Neutrophil (primary cell): ENCODE results near the gene SOAT2.

Experiments
- H3K27ac ChIP-seq: fragments of 200-600 bp; sonication (generic); 2 replicates; pipeline ENCODE4 v1.5.1; 2016; ENCODE audit warnings: mild to moderate bottlenecking, moderate library complexity
- H3K27me3 ChIP-seq: fragments of 200-600 bp; sonication (generic); 2 replicates; pipeline ENCODE4 v1.6.0; 2016; ENCODE audit warnings: mild to moderate bottlenecking
- H3K36me3 ChIP-seq: fragments of 200-600 bp; sonication (generic); 2 replicates; pipeline ENCODE4 v1.5.1; 2017
- H3K4me1 ChIP-seq, 2 experiments: fragments of 200-600 bp in 1 of 2; sonication (generic) in 1 of 2; 1 replicate in 1 of 2; 2 replicates in 1 of 2; pipeline versions ENCODE4 v1.5.1 to v1.6.1; 2013 to 2016; ENCODE audit warnings: low read depth in 1 of 2, low read length in 1 of 2, mild to moderate bottlenecking in 1 of 2, moderate library complexity in 1 of 2; ENCODE audit not compliant: control insufficient read depth in 1 of 2, insufficient read depth in 1 of 2
- H3K4me3 ChIP-seq, 2 experiments: fragments of 200-600 bp in 1 of 2; sonication (generic) in 1 of 2; 1 replicate in 1 of 2; 2 replicates in 1 of 2; pipeline ENCODE4 v1.5.1; 2013 to 2016; ENCODE audit warnings: low read depth in 1 of 2, low read length in 1 of 2, mild to moderate bottlenecking in 1 of 2, moderate library complexity in 1 of 2
- H3K9me3 ChIP-seq: fragments of 200-600 bp; sonication (generic); 2 replicates; pipeline ENCODE4 v1.5.1; 2016
- CTCF ChIP-seq: fragments of 200-600 bp; sonication (generic); IDR thresholded peaks from 2 replicates; pipeline ENCODE4 v1.5.1; 2016; ENCODE audit warnings: antibody characterized with exemption

SOAT2 gene

GRCh38 chr12:53120685-53121525, 17.6 kb downstream of the SOAT2 start:
- H3K36me3 ChIP-seq, result no peaks in the 10 kb centered on the region
- H3K4me3 ChIP-seq, result no peak overlapping the region
- no peaks in the 10 kb centered on the region for H3K27me3 ChIP-seq
- H3K27ac ChIP-seq, result no peak overlapping the region
- no peaks in the 10 kb centered on the region for H3K9me3 ChIP-seq
- no peaks in the 10 kb centered on the region for H3K4me1 ChIP-seq
- TF ChIP-seq CTCF, result no peak

DNA sequence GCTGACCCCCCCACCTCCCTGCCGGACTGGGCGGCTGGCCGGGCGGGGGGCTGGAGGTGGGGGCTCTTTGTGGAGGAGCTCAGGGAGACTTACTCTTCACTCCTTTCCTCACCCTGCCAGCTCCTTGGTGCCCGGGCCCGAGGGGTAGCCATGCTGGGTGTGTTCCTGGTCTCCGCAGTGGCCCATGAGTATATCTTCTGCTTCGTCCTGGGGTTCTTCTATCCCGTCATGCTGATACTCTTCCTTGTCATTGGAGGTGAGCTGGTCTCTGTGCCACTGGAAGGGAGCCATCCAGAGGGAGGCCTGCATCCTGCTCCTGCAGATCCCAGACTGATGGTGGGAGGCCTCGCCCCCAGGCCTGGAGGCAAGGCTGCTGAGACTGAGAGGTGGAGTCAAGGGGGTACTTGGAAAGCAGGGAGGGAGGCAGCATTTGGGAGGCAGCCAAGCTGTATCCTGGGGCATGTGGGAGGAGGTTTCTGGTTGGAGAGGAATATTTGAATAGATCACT, 19.7 kb downstream of the SOAT2 start:
- no peaks in the 10 kb centered on the region for H3K36me3 ChIP-seq
- no peaks in the 10 kb centered on the region for H3K9me3 ChIP-seq
- no peak overlapping the region for H3K4me3 ChIP-seq
- no peaks in the 10 kb centered on the region for H3K27me3 ChIP-seq
- no peaks in the 10 kb centered on the region for H3K4me1 ChIP-seq
- no peak overlapping the region for H3K27ac ChIP-seq
- TF ChIP-seq CTCF, result no peak

DNA sequence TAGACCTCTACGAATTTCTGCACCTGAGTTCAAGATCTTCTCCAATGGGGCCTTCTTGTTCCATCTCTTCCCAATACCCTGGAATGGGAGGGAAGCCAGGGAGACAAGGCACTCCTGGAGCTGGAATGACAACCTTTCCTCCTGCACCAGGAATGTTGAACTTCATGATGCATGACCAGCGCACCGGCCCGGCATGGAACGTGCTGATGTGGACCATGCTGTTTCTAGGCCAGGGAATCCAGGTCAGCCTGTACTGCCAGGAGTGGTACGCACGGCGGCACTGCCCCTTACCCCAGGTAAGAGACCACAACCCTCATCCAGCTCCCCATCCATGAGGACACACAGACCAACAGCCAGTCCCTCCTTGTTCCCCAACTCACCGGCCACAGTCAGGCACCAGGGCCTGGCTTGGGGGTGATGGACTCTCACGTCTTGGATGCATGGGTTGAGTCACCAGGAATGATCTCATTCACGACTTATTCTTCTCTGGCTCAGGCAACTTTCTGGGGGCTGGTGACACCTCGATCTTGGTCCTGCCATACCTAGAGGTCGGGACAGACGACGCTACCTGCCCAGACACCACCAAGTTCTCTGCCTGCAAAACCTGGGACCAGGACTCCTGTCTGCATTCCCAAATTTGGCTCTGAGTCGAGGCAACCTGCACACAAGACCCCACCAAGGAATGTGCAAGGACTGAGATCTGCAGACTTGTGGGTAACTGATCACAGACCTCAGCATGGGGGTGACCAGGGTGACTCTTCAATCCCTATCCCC, 20.5 kb downstream of the SOAT2 start:
- Histone ChIP-seq H3K27ac (no peak overlapping the region), H3K36me3 (no peaks in the 10 kb centered on the region), H3K9me3 (no peaks in the 10 kb centered on the region), H3K4me3 (no peak overlapping the region), H3K4me1 (no peaks in the 10 kb centered on the region), H3K27me3 (no peaks in the 10 kb centered on the region)
- no peak for TF ChIP-seq CTCF

- TF ChIP-seq CTCF, result no peak
- H3K27me3 ChIP-seq, result no peaks in the 10 kb centered on the region
- H3K9me3 ChIP-seq, result no peaks in the 10 kb centered on the region
- H3K4me1 ChIP-seq, result peaks cover 0 to 4% of the 10 kb centered on the region in 2 experiments
- no peak overlapping the region for H3K27ac ChIP-seq
- H3K36me3 ChIP-seq, result no peaks in the 10 kb centered on the region
- no peak overlapping the region for H3K4me3 ChIP-seq
Measured at GRCh38 chr12:53124352-53124723, 21.1 kb downstream of the SOAT2 start.

GRCh38 chr12:53127169-53127568, 23.9 kb downstream of the SOAT2 start:
- Histone ChIP-seq H3K4me1 (peaks cover 0 to 4% of the 10 kb centered on the region in 2 experiments), H3K27ac (no peak overlapping the region), H3K27me3 (no peaks in the 10 kb centered on the region), H3K36me3 (no peaks in the 10 kb centered on the region), H3K9me3 (no peaks in the 10 kb centered on the region), H3K4me3 (no peak overlapping the region)
- no peak for TF ChIP-seq CTCF
